ENCODE data around the gene ASCL2. TPM values are rescaled to one million over a fixed set of nuclear protein-coding genes. Genes with fewer than 3 reads are reported as not detected.

ASCL2 gene
- total and polyA plus RNA-seq, 12 donors, result 0.15 to 2.7 (median 0.25) TPM; not detected in 4

DNA sequence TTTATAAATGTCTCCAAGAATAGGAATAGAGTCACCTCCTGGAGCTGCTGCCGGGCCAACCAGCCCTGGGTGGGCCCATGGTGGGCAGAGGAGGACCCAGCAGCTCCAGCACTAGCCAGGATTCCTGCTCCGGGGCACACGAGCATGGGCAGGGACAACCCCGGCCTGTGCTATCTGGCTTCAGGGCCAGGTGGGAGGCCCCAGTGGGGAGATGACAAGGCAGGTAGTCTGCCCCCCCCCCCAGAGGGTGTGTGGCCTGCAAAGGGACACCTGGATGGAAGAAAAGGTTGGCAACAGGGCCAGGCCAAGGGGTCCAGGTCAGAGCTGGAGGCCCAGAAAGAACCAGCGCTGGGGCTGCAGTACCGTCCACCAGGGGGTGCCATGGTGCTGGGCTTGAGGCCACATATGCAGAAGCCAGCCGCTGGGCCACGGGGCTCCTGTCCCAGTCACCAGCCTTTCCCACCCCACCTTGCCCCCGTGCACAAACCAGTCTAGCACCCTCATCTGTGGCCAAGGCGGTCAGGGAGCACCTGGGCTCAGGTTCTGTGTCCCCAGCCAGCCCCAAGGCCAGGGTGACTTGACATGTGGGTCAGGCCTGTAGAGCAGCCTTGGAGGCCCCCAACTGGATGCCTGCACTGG lies 34.9 kb upstream of the ASCL2 start:
- peaks cover 21 to 65% (median 38%) of the 10 kb centered on the region in 9 donors for H3K4me1 ChIP-seq
- TF ChIP-seq CTCF (IDR thresholded peaks at IDR 0.05), result peak; percentile 80 to 96 (median 93)
- no peaks in the 10 kb centered on the region for H3K27me3 ChIP-seq
- H3K4me3 ChIP-seq, result peak overlapping the region in 5 of 10 donors; percentile 20 to 34 (median 27)
- H3K36me3 ChIP-seq, result no peaks in the 10 kb centered on the region
- DNase-seq (peak; percentile 88 to 92), ATAC-seq (peak; percentile 33 to 73 (median 51))
- H3K27ac ChIP-seq, result peak overlapping the region; percentile 8 to 96 (median 90)
- H3K9me3 ChIP-seq, result no peaks in the 10 kb centered on the region
- WGBS, 2 donors, result 20 to 28% methylated on average over 10 of the region's 10 CpGs
- intact Hi-C loops (cut with DNase I), result loop anchor here (1.0 to 10.0 kb wide), 16 partner anchors 70 to 590 kb away; partner anchors contain the start of genes TSSC4 (in 3 of the 10), CD81 (in 2 of the 10) and CDKN1C (in 1 of the 10)

GRCh38 chr11:2304506-2305139 lies 34.2 kb upstream of the ASCL2 start:
- 54 to 57% methylated on average over 13 to 14 of the region's 14 CpGs for WGBS, 2 donors
- Histone ChIP-seq H3K36me3 (no peaks in the 10 kb centered on the region), H3K27ac (peak overlapping the region; percentile 8 to 96 (median 90)), H3K4me1 (peaks cover 21 to 67% (median 38%) of the 10 kb centered on the region in 9 donors), H3K27me3 (no peaks in the 10 kb centered on the region), H3K4me3 (peak overlapping the region in 4 of 10 donors; percentile 18 to 33 (median 20)), H3K9me3 (no peaks in the 10 kb centered on the region)
- ATAC-seq, result peak in 2 of 8 donors; percentile 9 to 10
- no peak for DNase-seq
- TF ChIP-seq CTCF (IDR thresholded peaks at IDR 0.05), result no peak
- intact Hi-C loops (cut with DNase I), result loop anchor here (1.0 to 10.0 kb wide), 18 partner anchors 70 to 590 kb away; partner anchors contain the start of genes TSSC4 (in 4 of the 10), CD81 (in 2 of the 10) and CDKN1C (in 1 of the 10)

DNA sequence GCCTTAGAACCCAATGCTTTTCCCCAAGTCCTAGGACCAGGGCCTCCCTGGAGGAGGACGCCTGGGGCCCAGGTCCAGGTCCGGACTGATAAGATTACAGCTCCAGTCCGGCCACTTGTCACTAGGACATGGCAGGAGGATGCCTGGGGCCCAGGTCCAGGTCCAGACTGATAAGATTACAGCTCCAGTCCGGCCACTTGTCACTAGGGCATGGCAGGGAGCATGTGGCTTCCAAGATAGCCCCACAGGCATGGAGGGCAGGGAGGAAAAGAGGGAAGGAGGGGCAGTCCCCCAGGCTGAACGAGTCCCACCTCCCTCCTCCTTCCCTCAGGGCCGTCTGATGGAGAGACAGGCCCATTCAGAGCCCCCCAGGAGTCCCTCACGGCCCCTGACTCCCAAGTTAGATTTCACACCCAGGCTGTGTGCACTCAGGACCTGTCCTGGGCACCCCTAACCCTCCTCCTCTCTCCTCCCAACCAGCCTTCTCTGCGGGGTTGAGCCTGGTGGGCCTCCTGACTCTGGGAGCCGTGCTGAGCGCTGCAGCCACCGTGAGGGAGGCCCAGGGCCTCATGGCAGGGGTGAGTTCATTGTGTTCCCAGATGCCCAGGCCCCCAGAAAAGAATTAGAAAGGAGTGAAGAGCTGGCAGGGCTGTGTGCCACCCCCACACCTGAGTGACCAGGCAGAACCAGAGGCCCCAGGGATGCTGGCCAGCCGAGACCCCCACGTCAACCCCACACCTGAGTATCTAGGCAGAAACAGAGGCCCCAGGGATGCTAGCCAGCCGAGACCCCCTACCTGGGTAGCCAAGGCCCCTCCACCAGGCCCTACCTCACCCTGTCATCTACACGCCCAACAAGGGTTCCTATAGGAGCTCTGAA lies 33.5 kb upstream of the ASCL2 start:
- peak; percentile 5 to 72 (median 51) for ATAC-seq
- WGBS, 2 donors, result 48 to 52% methylated on average over 15 of the region's 15 CpGs
- DNase-seq, result peak; percentile 66 to 75
- Histone ChIP-seq H3K4me3 (peak overlapping the region in 7 of 10 donors; percentile 16 to 58 (median 51)), H3K9me3 (no peaks in the 10 kb centered on the region), H3K27ac (peak overlapping the region; percentile 77 to 96 (median 90)), H3K4me1 (peaks cover 21 to 74% (median 40%) of the 10 kb centered on the region in 9 donors), H3K27me3 (no peaks in the 10 kb centered on the region), H3K36me3 (peaks cover 0 to 5% (median 0%) of the 10 kb centered on the region in 9 donors)
- intact Hi-C loops (cut with DNase I), result loop anchor here in 9 of 10 donors (2.0 to 10.0 kb wide), 11 partner anchors 71 to 591 kb away; partner anchors contain the start of genes CD81 (in 1 of the 9), CDKN1C (in 1 of the 9) and TSSC4 (in 1 of the 9)
- no peak for TF ChIP-seq CTCF (IDR thresholded peaks at IDR 0.05)
